NCI-H1105 (cell line): ENCODE measurements around the gene GAR1.
"Not testable (repeated sequence)": the region's sequence is repeated elsewhere in the genome, so short reads cannot be mapped to it uniquely, and the experiment has no call there.

Source experiments
- DNase-seq: peaks from one replicate; lab custom pipeline; 2025; lab: John Stamatoyannopoulos, UW

The GAR1 gene

GRCh38 chr4:109815151-109816081 lies at the start of gene GAR1:
Gene GAR1, plus strand, starts transcription at chr4:109815762. Its CDS starts 403 bp downstream, at chr4:109816165.
- peak; percentile 60 for DNase-seq

DNA sequence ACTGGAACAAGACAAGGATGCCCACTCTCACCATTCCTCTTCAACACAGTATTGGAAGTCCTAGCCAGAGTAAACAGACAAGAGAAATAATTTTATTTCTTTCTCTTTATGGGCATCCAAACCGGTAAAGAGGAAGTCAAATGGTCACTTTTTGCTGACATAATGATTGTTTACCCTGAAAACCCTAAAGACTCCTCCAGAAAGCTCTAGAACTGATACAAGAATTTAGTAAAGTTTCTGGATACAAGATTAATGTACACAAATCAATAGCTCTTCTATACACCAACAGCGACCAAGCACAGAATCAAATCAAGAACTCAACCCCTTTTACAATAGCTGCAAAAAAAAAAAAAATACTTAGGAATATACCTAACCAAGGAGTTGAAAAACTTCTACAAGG lies 33.5 kb upstream of the GAR1 start:
- not testable (repeated sequence) for DNase-seq

DNA sequence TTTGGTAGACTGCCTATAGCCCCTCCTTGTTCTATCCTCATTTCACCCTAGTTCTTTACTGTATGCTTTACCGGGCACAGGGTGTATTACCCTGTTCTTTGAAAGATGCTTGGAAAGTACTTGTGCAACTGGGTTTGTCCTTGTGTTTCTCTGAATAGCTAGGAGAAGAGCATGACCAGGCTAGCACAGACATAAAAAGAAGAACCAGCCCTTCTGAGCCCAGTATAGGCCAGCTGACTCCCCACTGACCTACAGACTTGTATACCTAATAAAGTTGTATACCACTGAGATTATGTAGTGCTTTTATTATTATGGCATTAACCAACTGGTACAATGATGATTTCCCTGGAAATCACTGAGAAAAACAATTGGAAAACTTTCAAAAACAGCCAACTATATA lies 28.7 kb upstream of the GAR1 start:
- no peak for DNase-seq

DNA sequence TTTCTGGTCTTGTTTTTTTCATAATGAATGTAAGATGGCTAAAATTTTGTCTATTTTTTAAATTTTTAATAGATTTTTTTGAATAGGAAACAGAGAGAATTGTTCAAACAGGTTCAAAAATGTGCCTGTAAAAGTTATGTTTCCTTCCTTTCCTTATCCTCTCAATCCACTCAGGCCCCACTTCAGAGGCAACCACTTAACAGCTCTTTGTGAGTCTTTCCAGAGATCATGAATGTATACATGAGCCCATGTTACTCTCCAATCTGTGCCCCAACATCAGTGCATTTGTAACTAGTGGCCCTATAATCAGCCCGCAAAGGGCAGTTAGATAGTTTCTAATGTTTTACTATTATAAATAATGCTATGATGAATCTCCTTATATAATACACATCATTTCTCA lies 27.8 kb upstream of the GAR1 start:
- DNase-seq = no peak

GRCh38 chr4:109795059-109795458 lies 20.5 kb upstream of the GAR1 start:
- no peak for DNase-seq

DNA sequence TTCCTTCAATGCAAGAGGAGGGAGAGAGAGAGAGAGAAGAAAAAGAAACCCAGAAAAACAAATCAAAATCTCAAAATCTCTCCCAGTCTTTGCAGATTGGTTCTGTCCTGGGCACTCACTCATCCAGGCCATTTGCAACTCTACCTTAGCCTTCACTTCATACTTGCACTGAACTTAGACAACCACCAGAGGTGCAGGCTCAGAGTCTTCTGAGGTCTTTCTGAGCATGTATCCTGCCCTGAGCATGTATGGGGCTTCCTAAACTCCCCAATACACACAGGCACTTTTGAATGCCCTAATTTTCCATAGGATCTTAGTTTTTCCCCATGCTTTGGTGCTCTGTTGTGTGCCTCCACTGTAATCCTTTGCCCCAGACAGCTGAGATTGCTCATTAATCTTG lies 16.7 kb upstream of the GAR1 start:
- DNase-seq = no peak

DNA sequence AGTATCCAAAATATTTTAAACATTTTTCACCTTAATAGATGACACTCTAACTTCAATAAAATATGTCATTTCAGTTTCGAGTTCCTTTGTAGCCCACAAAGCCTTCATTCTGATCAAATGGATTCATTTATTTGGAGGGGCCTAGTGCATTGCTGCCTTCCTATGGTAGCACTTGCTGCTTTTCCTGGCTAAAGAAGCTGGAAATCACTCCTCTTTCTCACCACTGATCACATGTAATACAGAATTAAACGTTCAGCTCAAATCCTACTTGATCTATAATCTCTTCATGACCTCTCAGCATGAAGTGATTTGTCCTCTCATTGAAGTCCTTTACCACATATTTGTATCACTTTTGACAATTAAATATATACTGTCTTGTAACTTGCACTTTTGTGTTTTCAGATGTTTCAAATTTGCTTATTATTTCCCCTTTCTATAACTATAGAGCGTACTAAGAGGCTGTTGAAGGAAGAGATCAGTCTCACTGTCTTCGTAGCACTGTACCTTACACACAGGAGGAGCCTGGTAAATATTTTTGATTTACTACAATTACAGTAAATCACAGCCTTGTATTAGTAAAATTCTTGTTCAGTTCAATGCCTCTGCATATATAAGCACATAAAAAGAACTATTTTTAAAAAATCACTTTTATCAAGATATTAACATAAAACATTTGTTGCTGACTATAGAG lies 14.3 kb upstream of the GAR1 start:
- DNase-seq = no peak

GRCh38 chr4:109801895-109802319 lies 13.7 kb upstream of the GAR1 start, which contains the start of gene CFI:
Gene CFI, minus strand, starts transcription at chr4:109801999. Its CDS starts 28 bp downstream, at chr4:109801971.
- no peak for DNase-seq

DNA sequence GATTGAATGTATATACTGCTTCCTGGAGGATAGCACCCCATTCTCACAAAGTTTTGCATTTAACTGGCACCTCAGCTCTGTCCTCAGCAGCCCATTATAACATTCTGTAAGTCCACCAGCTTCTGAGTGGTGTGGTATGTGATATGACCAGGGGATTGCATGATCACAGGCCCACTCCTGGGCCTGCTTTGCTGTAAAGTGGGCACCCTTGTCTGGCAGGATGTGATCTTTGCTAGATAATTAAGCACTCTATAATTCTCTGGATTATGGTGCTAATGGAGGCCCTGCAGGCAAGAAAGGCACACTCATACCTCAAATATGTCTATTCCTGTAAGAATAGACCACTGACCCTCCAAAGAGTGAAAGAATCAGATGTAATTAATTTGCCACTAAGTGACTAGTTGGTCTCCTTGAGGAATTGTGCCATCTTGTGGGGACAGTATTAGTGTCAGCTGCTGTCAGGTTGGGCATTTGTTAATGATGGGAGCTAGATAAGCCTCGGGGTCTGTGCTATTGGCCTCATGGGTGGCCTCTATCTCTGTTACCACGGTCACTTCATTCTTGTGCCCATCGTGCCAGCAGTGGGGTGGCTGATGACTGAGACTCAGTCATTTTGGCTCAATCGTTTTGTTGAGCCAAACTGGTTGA lies 11.5 kb upstream of the GAR1 start:
- no peak for DNase-seq

DNA sequence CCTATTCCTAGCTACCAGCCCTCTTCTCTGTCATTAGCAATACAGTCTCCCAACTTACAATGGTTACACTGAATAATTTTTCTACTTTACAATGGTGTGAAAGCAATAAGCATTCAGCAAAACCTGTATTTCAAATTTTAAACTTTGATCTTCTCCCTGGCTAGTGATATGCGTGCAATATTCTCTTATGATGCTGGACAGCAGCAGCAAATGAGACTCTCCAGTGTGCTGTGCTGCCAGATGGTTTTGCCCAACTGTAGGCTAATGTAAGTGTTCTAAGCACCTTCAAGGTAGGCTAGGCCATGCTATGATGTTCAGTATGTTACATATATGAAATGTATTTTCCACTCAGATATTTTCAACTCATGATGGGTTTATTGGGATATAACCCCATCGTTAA lies 5.9 kb upstream of the GAR1 start:
- no peak for DNase-seq

DNA sequence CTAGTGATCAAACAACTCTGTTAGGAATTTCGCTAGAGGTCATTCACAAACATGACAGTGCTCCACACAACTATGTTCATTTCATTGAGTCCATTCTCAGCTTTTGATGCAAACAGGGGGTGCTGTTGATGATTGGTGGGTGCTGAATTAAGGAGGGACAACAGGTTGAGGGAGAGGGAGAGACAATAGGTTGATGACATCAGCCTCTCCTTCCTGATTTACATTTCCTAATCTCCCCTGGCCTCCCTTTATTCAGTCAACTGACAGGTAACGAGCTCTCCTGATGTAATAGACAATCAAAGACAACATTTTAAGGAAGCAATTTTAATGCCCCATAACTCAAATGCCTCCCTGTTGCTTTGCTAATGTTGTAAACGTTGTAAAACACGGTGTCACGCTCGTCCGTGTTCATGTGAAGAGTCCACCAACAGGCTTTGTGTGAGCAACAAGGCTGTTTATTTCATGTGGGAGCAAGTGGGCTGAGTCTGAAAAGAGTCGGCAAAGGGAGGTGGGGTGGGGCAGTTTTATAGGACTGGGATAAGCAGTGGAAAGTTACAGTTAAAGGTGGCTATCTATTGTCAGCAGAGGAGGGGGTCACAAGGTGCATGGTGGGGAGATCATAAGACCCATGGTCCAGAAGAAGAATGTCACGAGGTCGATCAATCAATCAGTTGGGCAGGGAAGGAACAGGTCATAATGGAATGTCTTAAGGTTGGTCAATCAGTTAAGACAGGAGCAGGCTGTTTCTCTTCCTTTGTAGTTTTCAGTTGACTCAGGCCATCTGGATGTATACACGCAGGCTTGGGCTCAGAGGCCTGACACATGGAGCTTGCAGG lies 4.8 kb upstream of the GAR1 start:
- DNase-seq = no peak

- no peak for DNase-seq
These were observed 3.9 kb upstream of the GAR1 start for GRCh38 chr4:109811707-109812106.

DNA sequence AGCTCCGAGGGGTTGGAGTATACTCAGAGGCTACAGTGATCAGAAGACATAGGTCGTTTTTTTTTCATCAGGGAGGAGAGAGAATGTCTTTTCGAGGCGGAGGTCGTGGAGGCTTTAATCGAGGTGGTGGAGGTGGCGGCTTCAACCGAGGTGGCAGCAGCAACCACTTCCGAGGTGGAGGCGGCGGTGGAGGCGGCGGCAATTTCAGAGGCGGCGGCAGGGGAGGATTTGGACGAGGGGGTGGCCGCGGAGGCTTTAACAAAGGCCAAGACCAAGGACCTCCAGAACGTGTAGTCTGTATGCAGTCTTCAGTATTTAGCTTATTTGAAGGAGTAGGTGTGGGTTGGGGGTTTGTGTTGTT lies 500 bp downstream of the GAR1 start:
- no peak for DNase-seq

DNA sequence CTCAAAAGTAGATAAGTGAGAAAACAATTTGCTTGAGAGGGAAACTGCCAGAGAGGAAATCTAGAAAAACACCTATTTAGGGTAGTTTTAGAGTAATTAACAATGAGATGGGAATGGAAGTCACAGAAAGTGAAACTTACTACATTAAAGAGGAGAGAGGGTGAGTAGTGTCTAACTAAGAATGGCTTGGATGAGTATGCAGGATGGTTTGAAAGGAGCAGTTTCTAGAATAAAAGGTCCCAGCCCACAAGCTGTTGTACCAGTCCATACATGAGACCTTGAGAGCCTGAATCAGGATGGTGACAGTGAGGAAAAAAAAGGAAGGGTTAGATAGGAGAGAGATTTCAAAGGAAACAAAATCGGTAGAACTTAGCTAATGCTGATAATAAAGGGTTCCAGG lies 1.3 kb downstream of the GAR1 start:
- no peak for DNase-seq

DNA sequence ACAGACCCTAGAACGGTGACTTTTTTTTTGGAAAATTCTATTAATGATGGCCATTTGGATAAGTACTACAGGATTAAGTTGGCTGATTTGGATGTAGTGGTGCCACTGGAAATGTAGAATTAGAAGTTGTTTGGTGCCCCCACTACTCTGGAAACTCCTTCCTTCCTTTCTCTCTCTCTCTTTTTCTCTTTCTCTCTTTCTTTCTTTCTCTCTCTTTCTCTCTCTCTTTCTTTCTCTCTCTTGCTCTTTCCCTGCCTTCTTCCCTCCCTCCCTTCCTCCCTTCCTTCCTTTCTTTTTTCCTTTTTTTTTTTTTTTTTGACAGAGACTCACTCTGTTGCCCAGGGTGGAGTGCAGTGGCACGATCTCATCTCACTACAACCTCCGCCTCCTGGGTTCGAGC lies 2.7 kb downstream of the GAR1 start:
- no peak for DNase-seq

DNA sequence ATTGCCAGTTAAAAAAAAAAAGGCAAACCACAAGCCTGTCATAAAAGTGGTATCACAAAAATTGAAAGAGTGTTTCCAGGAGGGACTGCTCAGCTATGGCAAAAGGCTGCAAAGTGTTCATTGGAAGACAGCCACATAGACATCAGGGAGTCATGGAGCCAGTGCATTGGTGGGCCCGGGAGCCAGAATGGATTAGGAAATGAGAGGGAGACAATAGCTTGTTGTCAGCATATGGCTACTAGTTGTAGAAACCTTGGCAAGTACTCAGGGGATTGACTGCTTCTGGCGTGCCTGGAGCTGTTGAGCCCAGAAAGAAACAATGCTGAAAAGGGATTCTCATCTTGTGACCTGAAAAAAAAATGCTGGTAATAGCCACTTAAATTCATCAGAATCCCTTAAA lies 5.0 kb downstream of the GAR1 start:
- no peak for DNase-seq

DNA sequence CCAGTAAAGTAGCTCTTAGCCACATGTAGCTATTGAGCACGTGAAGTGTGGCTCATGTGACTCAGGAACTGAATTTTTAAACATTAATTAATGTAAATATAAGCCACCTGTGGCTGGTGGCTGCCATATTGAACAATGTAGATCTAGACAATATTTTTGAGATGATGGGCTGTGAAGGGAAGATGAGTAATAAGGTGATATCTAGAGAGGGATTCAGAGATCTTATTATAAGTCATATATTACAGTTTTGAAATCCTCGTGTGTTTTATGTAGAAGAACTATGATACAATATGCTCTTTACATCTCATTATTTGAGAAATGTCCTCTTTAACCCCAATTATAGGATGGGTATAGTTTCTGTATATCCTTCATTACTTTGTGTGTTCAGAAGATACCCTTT lies 5.6 kb downstream of the GAR1 start:
- DNase-seq = no peak

GRCh38 chr4:109826719-109827118 lies 11.2 kb downstream of the GAR1 start:
- no peak for DNase-seq

GRCh38 chr4:109827672-109828071 lies 12.1 kb downstream of the GAR1 start, which contains the start of gene RRH:
Gene RRH, plus strand, starts transcription at chr4:109827972. Its CDS starts 56 bp downstream, at chr4:109828028.
- no peak for DNase-seq

DNA sequence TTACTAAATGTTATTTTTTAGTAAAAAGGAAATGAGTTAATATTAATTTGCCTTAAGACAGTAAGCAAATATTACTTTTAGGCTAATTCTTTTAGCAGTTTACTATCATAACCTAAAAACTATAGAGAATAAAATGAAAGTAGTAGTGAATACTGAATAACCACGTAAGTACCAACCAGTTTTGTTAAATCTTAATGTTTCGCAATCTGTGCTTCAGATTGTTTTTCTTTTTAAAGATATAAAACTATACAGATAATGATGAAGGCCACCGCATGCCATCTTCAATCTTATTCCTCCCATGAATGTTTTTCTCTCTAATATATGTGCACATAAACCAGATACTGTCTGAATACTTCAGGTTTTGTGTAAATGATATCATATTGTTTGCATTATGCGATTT lies 18.2 kb downstream of the GAR1 start:
- no peak for DNase-seq

- DNase-seq = no peak
These were observed 21.4 kb downstream of the GAR1 start for GRCh38 chr4:109836985-109837384.
